AG08396 (cell line): ENCODE data around the gene CEP162.
"Not testable (repeated sequence)": the region's sequence is repeated elsewhere in the genome, so short reads cannot be mapped to it uniquely, and the experiment has no call there.

Experiments used
- DNase-seq: peaks from one replicate; pipeline ENCODE4 v3.0.0; 2012; ENCODE audit warnings: low spot score, mixed read lengths

CEP162 gene

GRCh38 chr6:84227434-84228197, at the start of gene CEP162:
TSS of gene CEP162 (minus strand) at chr6:84227643. CDS start at chr6:84226393, 1,250 bp downstream.
- peak; percentile 88 for DNase-seq

DNA sequence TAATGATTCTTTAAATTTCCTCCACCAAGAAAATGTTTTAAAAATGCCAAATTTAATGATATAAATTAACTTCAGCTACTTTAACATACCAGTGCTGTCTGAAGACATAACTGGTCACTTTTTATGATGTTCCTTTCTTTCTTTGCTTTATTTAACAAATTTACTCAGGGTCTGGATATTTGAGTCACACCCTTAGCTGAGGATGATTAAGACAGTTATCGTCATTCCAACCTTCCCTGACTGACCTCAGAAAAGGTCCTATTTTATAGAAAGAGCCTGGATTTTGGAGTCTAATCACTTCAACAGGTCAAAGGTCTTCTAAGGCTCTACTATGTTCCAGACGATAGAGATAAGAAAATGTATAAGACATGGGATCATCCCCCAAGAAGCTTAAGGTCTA, 47.4 kb upstream of the CEP162 start:
- no peak for DNase-seq

GRCh38 chr6:84273048-84273809, 45.8 kb upstream of the CEP162 start:
- no peak for DNase-seq

GRCh38 chr6:84272298-84272697, 44.9 kb upstream of the CEP162 start:
- no peak for DNase-seq

DNA sequence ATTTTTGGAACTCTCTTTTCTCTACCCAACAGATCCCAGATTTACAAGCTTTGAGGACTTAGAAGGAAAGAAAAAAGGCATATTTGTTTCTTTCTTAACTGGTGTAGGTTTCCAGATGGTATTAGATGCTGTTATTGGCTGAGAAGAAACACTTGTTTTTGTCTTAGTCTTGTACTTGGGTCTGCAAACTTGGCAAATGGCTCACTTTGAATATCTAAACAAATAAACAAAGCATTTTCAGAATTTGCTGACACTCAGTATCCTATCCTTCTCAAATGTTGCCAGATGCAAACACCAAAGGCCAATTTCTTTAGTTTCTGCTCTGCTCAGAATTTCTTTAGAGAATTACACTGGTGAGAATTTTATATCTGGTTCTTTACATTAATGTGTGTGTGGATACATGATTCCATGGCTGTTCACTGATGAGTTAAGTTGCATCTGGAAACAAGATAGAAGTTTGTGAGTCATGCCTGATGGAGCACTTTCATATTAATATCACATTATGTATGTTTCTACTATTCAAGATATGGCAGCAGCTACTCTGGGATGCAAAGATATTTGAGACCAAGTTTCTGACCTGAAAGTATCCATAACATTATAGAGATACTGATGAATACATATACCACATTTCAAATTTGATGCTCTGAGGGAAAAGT, 43.7 kb upstream of the CEP162 start:
- no peak for DNase-seq

- DNase-seq: no peak
These were observed 42.7 kb upstream of the CEP162 start for GRCh38 chr6:84269947-84270733.

GRCh38 chr6:84268781-84269180, 41.3 kb upstream of the CEP162 start:
- DNase-seq: no peak

DNA sequence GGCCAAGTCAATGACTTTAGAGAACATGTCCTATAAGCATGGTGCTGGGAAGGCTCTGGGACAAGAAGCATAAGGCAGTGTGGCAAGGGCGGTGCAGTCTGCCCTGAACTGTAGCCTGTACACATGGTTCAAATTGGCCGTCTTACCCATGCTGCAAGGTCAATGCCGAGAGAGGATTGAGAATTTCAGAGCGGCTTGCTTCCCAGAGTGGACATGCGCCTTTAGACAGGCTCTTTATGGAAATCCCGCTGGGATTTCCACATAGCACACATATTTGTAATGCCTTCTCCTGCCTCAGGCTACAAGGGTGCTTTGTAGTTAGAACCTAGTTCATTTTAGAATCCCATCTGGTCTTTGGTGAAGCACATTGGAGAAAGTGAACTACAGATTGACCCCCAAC, 36.1 kb upstream of the CEP162 start:
- no peak for DNase-seq

DNA sequence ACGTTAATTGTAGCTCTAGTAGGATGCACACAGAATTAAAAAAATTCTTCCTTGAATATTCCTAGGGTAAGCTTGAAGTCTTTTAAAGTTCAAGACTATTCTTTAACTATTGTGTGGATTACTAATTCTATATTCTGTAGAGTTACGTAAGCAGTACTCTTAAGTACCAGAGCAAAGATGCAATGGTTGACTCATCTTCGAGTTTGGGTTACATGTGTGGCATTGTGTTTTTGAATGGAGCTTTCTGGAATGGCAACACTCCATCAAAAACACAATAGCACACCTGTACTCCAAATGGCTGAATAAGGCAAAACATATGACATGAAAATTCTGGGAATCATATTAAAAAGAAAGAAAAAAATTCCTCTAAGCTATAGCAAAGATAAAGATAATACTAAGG, 33.5 kb upstream of the CEP162 start:
- no peak for DNase-seq

DNA sequence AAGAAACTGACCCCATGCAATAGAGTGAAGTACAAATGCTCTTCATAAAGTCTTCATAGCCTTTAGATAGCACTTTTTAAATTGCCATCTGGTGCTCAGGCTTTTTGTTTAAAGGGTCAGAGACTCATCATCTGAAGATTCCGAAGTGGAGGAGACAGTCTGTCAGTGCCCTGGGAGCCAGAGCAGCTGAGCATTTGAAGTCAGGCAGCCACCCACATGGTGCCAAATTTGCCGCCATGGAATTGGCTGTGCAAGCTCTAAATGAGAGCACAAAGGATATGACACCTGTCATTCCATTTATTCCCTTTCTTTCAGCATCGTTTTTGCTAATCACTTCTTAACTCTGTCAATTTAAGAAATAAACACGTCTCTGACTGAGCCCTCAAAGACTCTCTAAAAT, 32.8 kb upstream of the CEP162 start:
- DNase-seq: no peak

DNA sequence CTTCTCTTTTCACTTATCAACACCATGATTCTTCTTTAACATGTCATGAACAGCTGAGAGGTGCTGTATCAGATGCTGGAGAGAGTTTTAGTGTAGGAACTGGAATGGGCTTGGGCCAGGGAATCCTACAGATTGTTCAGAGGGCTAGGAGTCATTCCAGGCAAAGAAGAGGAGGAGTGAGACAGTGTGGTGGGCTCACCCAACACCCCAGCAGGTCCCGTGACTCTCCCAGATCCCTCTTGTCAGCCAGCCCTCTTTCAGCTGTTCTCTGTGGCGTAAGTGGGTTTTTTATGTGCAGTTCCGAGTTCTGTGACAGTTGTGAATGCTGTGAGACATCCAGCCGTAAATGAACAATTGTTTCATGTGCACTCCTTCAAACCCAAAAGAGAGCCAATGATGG, 31.4 kb upstream of the CEP162 start:
- no peak for DNase-seq

DNA sequence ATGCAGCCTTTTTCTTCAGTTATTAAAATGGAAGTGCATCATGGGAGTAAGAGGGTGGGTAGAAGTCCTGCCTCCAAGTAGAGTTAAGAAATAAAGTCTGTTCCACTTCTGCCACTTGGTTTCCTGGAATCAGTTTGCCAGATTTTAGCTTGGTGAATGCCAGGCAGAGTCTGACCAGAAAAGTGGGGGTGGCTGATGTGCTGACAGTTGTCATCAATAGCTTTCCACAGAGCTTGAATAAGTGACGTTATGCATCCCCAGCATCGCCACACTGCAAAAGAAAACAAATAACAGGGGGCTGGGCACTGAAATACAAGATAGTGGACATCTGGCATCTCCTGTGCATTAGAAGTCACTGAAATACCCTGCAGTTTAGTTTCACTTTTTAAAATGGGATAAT, 30.8 kb upstream of the CEP162 start:
- DNase-seq: no peak

GRCh38 chr6:84255641-84256040, 28.2 kb upstream of the CEP162 start:
- DNase-seq: no peak

- DNase-seq: no peak
These were observed 25.9 kb upstream of the CEP162 start for GRCh38 chr6:84253380-84253779.

- DNase-seq: no peak
These were observed 24.6 kb upstream of the CEP162 start for GRCh38 chr6:84251891-84252539.

- no peak for DNase-seq
These were observed 22.3 kb upstream of the CEP162 start for GRCh38 chr6:84249724-84250123.

- not testable (repeated sequence) for DNase-seq
These were observed 17.1 kb upstream of the CEP162 start for GRCh38 chr6:84244416-84245081.

DNA sequence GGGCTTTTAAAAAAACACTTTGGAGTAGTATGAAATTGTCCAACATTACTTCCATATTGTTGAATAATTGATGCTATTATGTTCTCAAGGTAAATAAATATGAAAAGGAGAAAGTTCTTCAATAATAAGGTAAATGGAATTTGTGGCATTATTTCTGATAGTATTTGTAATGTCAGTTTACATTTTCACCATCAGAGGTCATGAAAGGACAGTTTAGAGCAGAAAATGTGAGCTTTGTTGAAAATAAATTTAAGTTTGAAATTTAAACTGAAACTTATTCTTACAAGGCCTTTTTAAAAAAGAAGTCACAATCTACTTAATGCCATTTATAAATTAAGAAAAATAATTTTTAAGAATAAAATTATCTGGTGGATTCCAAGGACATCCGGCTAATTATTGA, 15.8 kb upstream of the CEP162 start:
- no peak for DNase-seq

DNA sequence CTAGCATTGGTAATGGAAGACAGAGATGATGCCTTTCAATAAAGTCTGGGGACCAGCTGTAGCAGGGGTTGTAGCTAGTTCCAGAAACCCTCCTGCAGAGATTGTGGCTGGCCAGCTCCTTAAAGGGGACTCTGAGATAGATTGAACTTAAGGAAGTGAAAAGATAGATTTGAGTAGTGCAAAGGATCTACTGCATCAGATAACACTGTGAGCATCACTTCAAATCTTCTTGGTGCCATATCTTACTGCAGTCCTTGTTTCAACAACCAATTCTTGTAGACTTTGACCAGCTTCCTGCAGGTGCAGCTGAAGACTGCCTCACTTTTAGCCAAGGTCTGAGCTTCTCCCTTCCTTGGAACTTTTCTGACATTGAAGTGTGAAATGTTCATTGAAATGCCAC, 14.8 kb upstream of the CEP162 start:
- DNase-seq: no peak

- DNase-seq: no peak
These were observed 728 bp upstream of the CEP162 start for GRCh38 chr6:84228198-84228543.

DNA sequence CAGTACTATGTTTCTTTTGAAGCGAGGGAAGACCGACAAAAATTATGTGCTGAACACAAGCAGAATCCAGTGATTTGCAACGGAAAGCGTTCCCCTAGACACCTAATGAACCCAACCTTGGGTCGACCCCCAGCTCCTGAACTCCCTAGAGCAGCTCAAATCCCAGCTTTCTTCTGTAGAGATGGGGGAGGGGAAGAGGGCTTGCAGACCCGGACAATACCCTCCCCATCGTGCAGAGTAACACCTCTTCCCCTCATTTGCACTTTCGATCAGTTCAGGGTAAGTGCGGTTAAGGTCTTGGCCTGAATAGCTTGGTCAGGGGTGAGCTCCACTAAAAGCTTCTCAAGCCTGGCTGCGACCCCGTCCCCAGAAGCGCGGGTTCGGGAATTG, 404 bp downstream of the CEP162 start:
- DNase-seq: no peak
